Activated naive CD8-positive, alpha-beta T cell (primary cell): ENCODE measurements around the gene RXYLT1.

Experiments
- H3K27ac Mint-ChIP-seq: one replicate; pipeline ENCODE4 v1.8.0; 2021; ENCODE audit warnings: mixed read lengths
- H3K27me3 Mint-ChIP-seq: one replicate; pipeline ENCODE4 v1.8.0; 2021; ENCODE audit warnings: mixed read lengths
- H3K36me3 Mint-ChIP-seq: one replicate; pipeline ENCODE4 v1.8.0; 2021; ENCODE audit warnings: mixed read lengths
- H3K4me1 Mint-ChIP-seq: one replicate; pipeline ENCODE4 v1.8.0; 2021; ENCODE audit warnings: low read depth, mixed read lengths
- H3K4me3 Mint-ChIP-seq: one replicate; pipeline ENCODE4 v1.8.0; 2021; ENCODE audit warnings: mild to moderate bottlenecking, mixed read lengths
- H3K9me3 Mint-ChIP-seq: one replicate; pipeline ENCODE4 v1.8.0; 2021; ENCODE audit warnings: low read depth, mixed read lengths

RXYLT1 gene

GRCh38 chr12:63844391-63845341 is 65.0 kb downstream of the RXYLT1 start, which contains the start of gene SRGAP1:
TSS of gene SRGAP1 (plus strand) at chr12:63844700. CDS start at chr12:63844817, 117 bp downstream.
- H3K4me1 Mint-ChIP-seq, result peaks cover 8% of the 10 kb centered on the region
- H3K36me3 Mint-ChIP-seq, result no peaks in the 10 kb centered on the region
- H3K4me3 Mint-ChIP-seq, result peak within 1 kb of the TSS; percentile 96
- H3K27ac Mint-ChIP-seq, result no peak within 1 kb of the TSS
- H3K27me3 Mint-ChIP-seq, result peaks cover 19% of the 10 kb centered on the region
- H3K9me3 Mint-ChIP-seq, result no peaks in the 10 kb centered on the region

DNA sequence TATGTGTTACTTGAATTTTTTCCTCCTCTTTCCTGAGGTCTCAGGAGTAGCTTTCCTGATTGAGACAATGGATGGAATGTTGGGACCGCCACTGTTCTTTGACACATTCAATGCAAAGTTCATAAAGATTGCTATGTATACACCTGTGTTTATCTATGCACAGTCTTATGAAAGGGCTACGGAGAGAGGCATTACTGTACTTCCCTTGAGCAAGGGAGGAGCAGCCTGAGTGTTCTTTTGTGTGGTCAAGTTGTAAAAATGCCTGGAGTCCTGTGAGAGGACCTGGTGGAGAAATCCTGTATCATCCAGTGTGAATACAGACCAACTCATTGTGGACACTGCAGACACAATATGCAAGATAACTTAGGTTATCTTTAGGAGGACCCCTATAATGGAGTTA is 66.0 kb downstream of the RXYLT1 start:
- peaks cover 19% of the 10 kb centered on the region for H3K27me3 Mint-ChIP-seq
- no peaks in the 10 kb centered on the region for H3K9me3 Mint-ChIP-seq
- H3K36me3 Mint-ChIP-seq, result no peaks in the 10 kb centered on the region
- H3K4me3 Mint-ChIP-seq, result peak overlapping the region; percentile 61
- peaks cover 8% of the 10 kb centered on the region for H3K4me1 Mint-ChIP-seq
- H3K27ac Mint-ChIP-seq, result no peak overlapping the region

- H3K4me1 Mint-ChIP-seq, result peaks cover 8% of the 10 kb centered on the region
- H3K4me3 Mint-ChIP-seq, result peak overlapping the region; percentile 9
- peaks cover 19% of the 10 kb centered on the region for H3K27me3 Mint-ChIP-seq
- H3K9me3 Mint-ChIP-seq, result no peaks in the 10 kb centered on the region
- no peak overlapping the region for H3K27ac Mint-ChIP-seq
- no peaks in the 10 kb centered on the region for H3K36me3 Mint-ChIP-seq
Observed at GRCh38 chr12:63846238-63846967, 66.7 kb downstream of the RXYLT1 start.

GRCh38 chr12:63848450-63848849 is 68.7 kb downstream of the RXYLT1 start:
- Mint-ChIP-seq H3K36me3 (no peaks in the 10 kb centered on the region), H3K4me1 (peaks cover 5% of the 10 kb centered on the region), H3K27me3 (peaks cover 22% of the 10 kb centered on the region), H3K9me3 (no peaks in the 10 kb centered on the region), H3K27ac (no peak overlapping the region), H3K4me3 (no peak overlapping the region)

DNA sequence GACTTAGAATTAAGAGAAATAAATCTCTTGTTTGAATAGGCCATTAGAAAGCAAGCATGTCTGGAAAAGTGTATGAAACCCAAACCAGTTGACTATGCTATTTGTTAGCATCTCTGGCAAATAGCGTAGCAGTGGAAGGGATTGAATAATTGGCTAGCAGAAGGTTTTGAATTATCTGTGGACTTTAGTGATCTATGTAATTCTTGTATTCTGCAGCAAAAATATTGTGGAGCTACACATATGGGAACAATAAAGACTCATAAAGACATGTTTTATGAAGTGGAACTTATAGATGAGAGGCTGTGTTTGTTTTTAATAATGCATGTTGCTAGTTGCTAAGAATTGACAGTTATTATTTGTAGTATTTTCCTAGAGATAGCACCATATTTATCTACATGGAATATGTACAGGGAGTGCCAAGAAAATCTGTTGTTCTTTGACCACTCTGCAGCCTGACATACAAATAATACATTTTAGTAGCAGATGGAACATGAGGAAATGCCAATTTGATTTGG is 69.5 kb downstream of the RXYLT1 start:
- Mint-ChIP-seq H3K27me3 (peaks cover 22% of the 10 kb centered on the region), H3K4me3 (no peak overlapping the region), H3K4me1 (peaks cover 5% of the 10 kb centered on the region), H3K36me3 (no peaks in the 10 kb centered on the region), H3K9me3 (no peaks in the 10 kb centered on the region), H3K27ac (no peak overlapping the region)

DNA sequence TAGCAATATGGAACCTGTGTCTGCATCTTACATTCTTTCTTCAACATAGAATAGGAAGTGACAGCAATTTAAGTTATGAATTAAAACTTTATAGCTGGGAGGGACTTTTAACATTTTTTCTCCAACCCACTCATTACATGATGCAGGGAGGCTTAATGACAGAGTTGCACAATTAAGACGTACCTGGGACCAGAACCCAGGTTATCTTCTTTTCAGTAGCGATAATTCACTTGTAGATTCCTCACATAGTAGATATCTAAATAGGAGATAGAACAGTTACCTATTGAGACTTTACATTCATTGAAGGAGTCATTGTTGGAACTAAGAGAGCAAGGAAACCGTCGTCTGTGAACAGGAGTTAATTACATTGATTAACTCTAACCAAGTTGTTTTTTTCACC is 69.9 kb downstream of the RXYLT1 start:
- Mint-ChIP-seq H3K27me3 (peaks cover 20% of the 10 kb centered on the region), H3K4me1 (peaks cover 3% of the 10 kb centered on the region), H3K4me3 (no peak overlapping the region), H3K9me3 (no peaks in the 10 kb centered on the region), H3K36me3 (no peaks in the 10 kb centered on the region), H3K27ac (no peak overlapping the region)

GRCh38 chr12:63853978-63854377 is 74.3 kb downstream of the RXYLT1 start:
- Mint-ChIP-seq H3K27ac (no peak overlapping the region), H3K9me3 (no peaks in the 10 kb centered on the region), H3K4me3 (no peak overlapping the region), H3K4me1 (no peaks in the 10 kb centered on the region), H3K36me3 (no peaks in the 10 kb centered on the region), H3K27me3 (peaks cover 6% of the 10 kb centered on the region)

DNA sequence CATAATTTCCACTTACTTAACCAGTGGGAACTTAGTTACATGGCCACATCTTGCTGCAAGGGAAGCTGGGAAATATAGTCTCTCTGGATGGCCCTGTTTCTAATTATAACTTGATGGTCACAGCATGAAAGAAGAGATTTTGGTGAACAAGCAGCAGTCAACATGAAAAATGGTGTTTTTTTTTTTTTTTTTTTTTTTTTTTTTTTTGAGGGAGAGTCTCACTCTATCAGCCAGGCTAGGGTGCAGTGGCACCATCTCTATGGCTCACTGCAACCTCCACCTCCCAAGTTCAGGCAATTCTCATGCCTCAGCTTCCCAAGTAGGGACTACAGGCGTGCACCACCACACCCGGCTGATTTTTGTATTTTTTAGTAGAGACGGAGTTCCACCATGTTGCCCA is 75.6 kb downstream of the RXYLT1 start:
- Mint-ChIP-seq H3K27me3 (peaks cover 7% of the 10 kb centered on the region), H3K9me3 (no peaks in the 10 kb centered on the region), H3K4me1 (no peaks in the 10 kb centered on the region), H3K27ac (no peak overlapping the region), H3K36me3 (no peaks in the 10 kb centered on the region), H3K4me3 (no peak overlapping the region)

- Mint-ChIP-seq H3K27me3 (peaks cover 3% of the 10 kb centered on the region), H3K4me3 (no peak overlapping the region), H3K4me1 (no peaks in the 10 kb centered on the region), H3K9me3 (no peaks in the 10 kb centered on the region), H3K27ac (no peak overlapping the region), H3K36me3 (no peaks in the 10 kb centered on the region)
Observed at GRCh38 chr12:63857771-63858670, 78.3 kb downstream of the RXYLT1 start.
